Spleen (tissue), 7 donors: ENCODE data around the gene RBM14.

Experiments
- CTCF ChIP-seq, 11 experiments: fragments of 200-600 bp in 7 of 11; fragments of 450-650 bp in 4 of 11; sonication (generic) in 4 of 11; IDR thresholded peaks in 8 of 11; conservative IDR thresholded peaks in 3 of 11; 1 replicate in 7 of 11; 2 replicates in 4 of 11; pipeline versions ENCODE4 v1.4.0 to v1.8.0; 2016 to 2021; ENCODE audit warnings: antibody characterized with exemption in 11 of 11, inconsistent platforms in 4 of 11, mild to moderate bottlenecking in 1 of 11
- POLR2A ChIP-seq, 3 donors: fragments of 450-650 bp; IDR thresholded peaks; one replicate each; pipeline ENCODE4 v1.5.1; 2017; ENCODE audit warnings: antibody characterized with exemption in 3 of 3, mild to moderate bottlenecking in 1 of 3
- POLR2AphosphoS5 ChIP-seq, 3 donors: sonication (generic); formaldehyde crosslinking; IDR thresholded peaks; one replicate each; pipeline ENCODE4 v1.5.1; 2017; ENCODE audit warnings: antibody characterized with exemption in 3 of 3
- donor health status: DM: no; HTN: no; CAD: no; lungs with moderate emphysema.
- donor health status: DM: no; HTN: no; CAD: no.
- donor health status: DM: no; HTN: no; CAD: no.

- TF ChIP-seq POLR2AphosphoS5 (IDR thresholded peaks at IDR 0.05): no peak
- no peak for TF ChIP-seq CTCF (IDR thresholded peaks at IDR 0.05 in 8 of 11, conservative IDR thresholded peaks at IDR 0.05 in 3 of 11)
- TF ChIP-seq POLR2A (IDR thresholded peaks at IDR 0.05): no peak
Observed at GRCh38 chr11:66595245-66595904, 21.1 kb upstream of the RBM14 start.
